GM18499 (cell line): ENCODE results near the gene AGXT.

Experiments
- ATAC-seq: cut with Tn5 transposase; IDR thresholded peaks from one replicate; pipeline ENCODE4 v1.9.1; 2021; ENCODE audit warnings: moderate number of reproducible peaks; ENCODE audit not compliant: insufficient read depth, unreplicated experiment

AGXT gene

DNA sequence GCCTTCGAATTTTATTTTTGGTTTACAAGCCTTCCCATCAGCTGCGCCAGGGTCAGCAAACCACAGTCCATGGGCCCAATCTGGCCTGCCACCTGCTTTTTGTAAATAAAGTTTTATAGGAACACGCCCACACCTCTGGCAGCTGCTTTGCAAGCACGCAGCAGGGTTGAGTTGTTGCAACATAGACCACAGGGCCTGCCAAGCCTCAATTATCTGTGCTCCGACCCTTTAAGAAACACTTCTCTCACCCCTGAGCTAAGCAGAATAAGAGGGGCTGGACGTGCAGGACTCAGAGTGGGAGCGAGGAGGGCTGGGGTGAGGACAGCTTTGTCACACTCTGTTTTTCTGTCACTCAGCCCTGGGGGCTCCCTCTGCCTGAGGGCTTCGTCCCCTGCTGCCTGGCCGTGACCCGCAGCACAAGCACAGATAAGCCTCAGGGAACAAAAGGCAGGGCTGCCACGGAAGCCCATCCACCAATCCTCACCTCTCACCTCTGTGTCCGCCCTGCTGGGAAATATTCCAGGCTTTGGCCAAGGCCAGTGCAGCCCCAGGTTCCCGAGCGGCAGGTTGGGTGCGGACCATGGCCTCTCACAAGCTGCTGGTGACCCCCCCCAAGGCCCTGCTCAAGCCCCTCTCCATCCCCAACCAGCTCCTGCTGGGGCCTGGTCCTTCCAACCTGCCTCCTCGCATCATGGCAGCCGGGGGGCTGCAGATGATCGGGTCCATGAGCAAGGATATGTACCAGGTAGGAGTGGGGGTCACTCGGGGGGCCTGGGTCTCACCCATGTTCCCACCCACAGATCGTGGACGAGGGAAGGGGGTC lies at the start of gene AGXT:
TSS of gene AGXT (plus strand) at position 539 of the 823 bp plus-strand sequence. CDS start at position 581, 42 bp downstream.
- ATAC-seq = no peak

DNA sequence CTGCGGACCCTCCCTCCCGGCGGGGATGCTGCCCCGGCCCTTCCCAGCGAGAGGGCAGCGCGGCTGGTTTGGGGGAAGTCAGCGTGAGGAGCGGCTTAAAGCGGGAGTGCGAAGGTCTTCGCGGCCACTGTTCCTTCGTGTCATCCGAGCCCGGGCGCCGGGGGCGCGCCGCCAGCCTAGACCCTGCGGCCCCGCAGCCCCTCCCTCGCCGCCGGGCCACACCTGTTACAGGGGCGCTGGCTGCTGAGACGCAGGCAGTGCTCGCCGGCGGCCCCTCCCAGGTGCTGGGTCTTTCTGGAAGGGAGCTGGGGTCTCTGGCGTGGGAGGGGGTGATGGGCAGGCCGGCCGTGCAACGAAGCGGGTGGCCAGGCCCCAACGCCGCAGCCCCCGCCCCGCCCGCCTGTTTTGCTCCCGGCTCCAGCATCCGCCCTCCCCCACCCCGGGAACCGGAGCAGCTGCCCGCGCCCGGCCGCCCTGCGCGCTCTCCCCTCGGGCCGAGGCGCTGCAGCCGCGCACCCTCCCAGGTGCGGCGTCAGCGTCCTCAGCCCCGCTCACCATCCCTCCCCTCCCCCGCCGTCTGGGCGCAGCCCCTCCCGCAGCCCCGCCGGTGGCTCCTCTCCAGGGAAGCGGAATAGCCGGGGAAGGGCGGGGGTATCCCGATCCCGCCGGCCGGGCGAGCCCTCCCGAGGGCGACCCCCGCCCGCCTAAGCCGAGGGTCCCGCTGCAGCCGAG lies 49.3 kb upstream of the AGXT start:
- no peak for ATAC-seq

DNA sequence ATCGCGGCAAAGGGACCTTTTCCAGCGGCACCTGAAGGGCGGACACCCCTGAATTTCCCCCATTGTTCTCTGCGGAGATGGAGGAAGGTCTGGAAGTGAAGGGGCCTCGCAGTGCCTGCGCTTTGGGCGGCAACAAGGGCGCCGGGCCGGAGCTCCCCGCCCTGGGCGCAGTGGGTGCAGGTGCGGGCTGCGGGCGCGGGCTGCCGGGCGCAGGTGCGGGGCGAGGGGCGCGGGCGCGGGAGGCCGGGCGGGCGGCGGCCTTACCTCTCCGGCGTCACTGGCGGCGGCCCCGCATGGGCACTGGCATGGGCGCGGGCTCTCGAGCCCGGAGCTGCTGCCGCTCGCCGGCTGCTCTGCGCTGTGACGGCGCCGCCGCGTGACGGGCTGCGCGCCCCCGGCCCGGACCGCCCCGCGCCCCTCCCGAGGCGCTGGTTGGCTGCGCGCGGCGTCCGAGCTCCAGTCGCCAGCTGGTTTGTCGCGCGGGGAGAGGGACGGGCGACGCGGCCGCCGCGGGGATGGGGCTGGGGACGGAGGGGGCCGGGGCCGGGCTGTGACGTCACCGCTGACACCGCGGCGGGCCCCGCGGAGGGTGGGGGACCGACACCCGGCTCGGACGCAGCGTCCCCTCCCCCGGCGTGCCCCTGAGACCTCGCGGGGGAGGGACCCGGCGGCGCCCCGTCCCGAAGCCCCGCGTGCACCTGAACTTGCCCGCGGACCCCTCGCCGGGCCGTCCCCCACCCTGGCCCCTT lies 48.6 kb upstream of the AGXT start, which contains the start of gene KIF1A:
TSS of gene KIF1A (minus strand) at position 362 of the 749 bp plus-strand sequence. CDS start 22,467 bp downstream, outside the sequence.
- ATAC-seq = no peak

DNA sequence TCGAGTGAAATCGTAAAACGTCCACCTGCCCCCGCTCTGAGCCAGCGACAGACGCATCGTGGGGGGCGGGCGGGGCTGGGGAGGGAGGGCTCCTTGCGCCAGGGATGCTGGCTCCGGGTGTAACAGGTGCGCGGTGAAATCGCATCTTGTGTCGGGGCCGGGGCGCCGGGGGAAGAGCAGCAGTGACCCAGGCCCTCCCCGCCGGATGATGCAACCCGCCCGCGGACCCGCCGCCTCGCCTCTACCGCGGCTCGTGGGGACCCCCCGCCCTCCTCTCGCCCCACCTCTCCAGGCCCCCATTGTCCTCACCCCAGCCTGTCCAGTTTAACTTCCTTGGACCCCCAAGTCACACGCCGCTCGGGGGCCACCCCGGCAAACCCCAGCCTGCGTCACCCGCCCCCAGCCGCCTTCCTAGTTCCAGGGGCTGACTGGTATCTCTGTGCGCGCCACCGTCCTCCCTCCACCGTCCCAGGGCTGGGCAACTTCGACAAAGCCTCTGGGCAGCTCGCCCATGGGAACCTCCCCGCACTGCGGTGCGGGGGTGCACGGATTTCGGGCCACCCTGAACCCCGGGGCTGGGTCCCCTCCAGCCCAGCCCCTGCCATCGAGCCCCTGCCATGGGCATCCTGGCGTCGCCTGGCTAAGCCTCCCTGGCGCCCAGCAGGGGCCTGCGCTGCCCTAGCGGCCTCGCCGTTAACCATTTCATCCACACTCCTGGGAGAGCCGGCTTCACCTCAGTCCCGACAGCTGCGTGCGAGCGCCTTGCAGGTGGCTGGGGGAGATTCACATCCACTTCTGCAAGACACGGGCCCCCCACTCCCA lies 47.8 kb upstream of the AGXT start:
- ATAC-seq = no peak

DNA sequence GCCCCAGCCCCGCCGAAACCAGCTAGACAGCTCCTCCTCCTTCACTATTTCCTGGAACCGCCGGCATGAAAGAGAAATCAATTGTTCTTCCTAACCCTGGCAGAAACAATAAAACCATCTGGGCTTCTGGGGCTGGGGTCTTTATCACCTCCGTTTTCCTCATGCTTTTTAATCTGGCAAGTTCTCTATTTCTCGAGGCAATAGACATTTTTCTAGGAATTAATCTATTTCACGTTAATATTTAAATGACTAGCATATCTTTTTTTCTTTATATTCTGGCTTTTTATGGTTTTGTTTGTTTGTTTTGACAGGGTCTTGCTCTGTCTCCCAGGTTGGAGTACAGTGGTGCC lies 47.2 kb upstream of the AGXT start:
- ATAC-seq = no peak

DNA sequence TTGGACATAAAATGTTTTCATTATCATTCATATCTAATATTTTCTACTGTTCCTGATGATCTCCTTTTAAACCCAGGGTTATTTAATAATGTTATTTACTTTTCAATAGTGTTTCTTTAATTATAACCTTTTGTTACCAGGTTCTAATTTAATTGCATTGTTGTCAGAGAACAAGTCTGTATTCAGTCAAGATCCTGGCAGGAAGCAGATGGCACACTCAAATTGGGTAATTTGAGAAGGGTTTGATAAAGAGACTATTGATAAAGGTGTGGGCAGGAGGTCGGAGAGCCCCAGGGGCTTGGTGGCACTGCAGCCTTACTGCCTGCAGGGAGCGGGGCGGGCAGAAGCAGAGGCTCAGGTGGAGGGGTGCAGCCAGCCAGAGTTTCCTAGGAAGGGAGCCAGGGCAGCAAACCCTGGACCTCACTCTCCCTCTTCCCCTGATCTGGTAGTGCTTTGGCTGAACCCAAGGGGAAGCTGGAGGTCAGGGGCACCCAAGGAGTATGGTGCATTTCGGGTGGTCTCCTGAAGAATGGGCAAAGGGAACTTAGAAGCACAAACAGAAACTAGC lies 46.3 kb upstream of the AGXT start:
- no peak for ATAC-seq

DNA sequence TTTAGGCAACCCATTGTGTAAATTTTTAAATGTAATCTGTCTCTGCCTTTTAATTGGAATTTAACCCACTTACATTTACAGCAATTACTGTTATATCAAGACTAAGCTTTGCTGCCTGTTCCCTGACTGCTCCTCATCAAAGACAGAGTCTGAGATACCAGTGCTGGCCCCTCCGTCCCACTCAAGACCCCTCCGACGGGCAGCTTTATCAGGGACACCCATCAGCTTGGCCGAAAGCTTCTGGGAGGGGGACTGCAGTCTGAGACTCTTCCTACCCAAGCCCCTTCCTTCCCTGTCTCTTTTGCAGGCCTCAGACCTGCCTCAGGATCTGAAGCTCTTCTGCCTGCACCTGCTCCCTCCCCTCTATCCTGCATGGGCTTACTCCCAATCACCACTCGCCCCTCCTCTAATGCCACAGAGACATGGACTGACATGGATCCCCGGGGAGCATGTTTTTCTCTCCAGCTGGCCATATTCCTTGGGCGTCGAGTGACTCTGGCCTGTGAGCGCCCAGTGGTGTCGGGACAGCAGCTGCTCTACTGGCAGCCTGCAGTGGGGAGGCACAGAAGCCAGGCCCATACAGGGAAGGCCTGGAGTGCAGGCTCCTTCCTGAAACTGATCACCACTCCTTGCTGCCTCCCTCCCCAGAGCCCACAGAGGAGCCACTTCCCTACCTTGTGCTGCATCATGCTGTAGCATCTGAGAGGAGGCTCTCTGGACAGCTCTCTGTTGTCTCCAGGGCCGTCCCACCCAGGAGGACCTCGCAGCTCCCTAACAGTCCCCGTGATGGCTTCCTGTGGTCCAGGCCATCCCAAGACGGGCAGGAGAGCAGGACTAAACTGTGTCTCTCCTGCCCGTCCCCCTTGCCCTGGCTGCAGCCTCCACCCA lies 44.9 kb upstream of the AGXT start:
- ATAC-seq = no peak

DNA sequence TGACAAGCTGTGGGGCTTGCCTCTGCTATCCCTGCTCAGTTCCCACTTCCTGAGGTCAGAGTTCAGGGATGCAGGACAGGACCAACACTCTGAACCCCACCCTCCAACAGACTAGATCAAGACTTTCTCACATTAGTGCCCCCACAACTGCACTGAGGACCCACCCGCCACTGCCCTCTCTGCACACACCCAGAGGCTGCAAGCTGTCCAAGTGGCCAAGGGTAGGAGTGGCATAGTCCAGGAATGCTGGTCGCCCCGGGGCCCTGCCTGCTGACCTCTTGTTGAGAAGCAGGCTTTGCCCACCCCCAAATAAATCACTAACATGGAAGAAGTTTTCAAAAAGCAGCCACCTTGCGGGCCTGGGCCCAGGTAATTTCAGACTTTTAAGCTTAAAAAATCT lies 43.1 kb upstream of the AGXT start:
- no peak for ATAC-seq

DNA sequence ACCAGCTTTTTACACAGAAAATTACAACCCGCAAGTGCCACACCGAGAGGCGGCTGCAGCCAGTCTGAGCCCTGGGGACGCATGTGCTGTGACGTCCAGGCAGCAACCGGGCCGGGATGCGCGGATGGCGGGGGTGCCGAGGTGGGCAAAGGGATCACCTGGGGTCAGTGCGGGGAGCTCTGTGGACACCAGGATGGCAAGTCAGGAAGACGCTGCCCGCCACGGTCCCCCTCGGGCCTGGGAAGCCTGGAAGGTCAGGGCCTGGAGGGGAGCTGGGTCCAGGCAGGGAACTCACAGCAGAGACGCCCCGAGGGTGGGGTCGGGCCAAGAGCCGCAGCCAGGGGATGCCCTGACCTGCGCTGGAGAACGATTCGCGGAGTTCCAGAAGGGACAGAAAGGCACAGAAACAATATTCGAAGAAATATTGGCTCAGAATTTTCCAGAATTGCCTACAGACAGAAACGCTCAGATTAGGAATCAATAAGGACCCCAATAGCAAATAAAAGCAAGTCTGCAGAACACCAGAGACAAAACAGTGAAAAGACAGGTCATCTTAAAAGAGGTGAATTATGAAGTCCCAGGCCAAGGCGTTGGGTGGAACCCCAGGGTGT lies 36.9 kb upstream of the AGXT start:
- ATAC-seq = no peak

DNA sequence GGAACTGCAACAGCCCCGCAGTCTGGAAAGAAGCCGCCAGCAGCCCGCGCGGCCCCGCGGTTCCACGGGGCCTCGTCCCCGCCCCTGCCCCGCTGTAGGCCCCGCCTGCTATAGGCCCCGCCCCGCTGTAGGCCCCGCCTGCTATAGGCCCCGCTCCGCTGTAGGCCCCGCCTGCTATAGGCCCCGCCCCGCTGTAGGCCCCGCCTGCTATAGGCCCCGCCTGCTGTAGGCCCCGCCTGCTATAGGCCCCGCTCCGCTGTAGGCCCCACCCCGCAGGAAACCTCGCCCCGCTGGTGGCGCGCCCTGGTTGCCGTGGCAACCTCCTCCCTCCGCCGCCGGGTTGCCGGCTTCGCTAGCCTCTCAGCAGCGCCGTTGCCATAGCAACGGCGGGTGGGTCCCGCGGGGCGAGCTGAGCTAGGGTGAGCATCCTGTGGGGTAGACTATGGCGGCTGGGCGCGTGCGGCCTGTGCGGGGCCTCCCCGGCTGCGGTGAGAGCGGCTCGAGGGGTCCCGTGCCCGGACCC lies 36.4 kb upstream of the AGXT start:
- peak; percentile 53 for ATAC-seq

DNA sequence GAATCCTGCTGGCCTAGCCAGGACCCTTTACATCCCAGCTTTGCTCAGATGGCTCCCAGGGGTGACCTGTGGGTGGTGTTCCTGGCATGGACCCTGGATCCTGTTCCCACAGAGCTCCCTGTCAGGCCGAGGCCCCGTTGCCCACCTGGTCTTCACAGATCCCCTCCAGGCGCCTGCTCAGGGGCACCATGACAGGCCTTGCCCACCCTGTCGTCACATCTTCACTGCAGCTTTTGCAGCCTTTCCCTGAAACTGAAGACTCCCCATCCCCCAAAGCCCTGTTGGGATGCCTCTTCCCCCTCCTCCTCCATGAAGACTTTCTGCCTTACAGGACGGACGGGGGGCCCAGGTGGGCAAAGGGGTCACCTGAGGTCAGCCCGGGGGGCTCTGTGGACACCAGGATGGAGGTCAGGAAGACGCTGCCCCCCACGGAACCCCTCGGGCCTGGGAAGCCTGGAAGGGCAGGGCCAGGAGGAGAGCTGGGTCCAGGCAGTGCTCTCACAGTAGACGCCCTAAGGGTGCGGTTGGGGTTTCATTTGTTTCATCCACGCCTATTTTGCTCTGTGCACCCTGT lies 35.6 kb upstream of the AGXT start:
- no peak for ATAC-seq

DNA sequence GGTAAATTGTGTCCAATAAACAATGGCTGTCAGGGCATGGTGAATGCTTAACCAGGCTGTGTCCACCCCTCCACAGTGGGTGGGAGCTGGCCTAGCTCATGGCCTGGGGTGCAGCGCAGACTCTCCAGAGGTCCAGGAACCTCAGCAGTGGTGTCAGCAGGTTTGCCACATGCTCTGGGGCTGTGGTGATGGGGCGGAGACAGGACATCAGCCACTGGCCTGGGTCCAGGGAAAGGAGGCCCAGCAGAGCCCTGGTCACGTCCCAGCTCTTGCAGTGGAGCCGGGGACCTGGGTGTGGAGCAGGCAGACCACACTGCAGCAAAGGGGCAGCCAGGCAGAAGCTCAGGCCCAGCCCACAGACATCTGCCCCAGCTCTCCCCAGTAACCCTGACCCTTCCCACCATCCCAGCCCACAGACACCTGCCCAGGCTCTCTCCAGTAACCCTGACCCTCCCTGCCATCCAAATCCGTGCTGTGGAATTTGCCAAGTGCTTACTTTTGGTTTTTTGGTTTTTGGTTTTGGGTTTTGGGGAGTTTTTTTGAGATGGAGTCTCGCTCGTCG lies 34.8 kb upstream of the AGXT start:
- no peak for ATAC-seq

DNA sequence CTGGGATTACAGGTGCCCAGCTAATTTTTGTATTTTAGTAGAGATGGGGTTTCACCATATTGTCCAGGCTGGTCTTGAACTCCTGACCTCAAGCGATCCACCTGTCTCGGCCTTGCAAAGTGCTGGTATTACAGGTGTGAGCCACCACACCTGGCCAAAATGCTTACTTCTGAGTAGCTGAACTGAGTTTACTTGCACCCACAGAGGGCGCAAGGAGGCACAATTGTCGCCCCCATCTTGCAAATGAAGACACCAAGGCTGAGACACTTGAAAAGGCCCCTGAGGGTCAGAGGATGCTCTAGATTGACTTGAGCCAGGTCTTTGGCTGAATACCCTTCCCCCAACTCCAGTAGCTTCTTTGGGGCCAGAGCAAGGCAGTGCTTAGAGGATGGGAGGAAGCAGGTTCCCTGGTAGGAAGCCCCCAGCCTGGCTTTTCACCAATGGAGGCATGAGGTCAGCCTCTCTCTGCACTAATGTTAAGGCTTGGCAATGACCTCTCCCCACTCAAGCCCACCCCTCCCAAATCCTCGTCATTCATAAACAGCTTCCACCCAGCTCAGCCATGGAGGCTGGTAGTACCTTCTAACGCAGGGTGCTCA lies 34.1 kb upstream of the AGXT start:
- ATAC-seq = no peak

DNA sequence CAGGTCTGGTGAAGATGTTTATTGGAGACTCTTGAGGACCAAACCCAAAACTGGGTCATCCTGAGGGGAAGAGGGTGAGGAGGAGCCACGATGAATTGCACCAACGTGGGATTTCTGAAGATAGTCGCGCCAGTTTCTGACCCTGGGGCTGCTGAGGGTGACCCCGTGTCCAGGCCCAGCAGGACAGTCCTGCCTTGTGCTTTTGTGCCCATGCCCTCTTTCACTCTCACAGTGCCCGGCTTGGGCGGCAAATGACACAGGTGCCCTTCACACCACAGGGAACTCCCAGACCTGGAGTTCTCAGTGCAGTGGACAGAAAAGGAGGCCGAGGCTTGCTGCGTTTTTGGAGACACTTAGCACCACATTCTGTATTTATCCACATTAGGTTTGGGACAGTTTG lies 33.1 kb upstream of the AGXT start:
- ATAC-seq = no peak

DNA sequence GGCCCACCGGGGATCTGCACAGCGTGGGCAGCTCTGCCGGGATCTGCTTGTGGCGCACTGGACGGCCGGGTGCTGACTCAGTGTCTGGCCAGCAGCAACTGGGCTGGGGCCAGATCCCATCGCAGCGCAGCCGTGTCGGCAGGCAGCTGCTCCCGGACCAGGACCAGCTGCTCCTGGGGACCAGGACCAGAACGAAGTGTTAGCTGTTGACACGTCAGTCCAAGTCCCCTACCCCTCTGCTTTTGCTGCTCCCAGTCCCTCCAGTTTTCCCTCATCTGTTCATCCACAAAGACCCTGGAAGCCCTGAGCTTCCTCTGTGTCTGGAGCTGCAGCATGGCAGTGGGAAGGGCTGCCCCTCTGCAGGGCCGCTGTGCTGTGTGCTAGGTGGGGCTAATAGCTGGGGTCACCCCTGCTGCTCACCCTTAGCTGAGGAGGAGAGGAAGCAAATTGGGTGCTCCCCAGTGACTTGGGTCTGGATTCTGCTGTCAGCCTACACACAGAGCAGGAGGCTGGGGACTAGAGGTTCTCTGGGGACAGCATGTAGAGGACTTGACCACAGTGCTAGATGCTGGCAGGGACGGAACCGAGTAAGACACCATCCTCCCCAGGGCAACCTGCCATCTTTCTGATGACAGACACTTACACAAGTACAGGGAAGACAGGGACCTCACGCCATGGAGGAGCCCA lies 31.7 kb upstream of the AGXT start:
- ATAC-seq = no peak

DNA sequence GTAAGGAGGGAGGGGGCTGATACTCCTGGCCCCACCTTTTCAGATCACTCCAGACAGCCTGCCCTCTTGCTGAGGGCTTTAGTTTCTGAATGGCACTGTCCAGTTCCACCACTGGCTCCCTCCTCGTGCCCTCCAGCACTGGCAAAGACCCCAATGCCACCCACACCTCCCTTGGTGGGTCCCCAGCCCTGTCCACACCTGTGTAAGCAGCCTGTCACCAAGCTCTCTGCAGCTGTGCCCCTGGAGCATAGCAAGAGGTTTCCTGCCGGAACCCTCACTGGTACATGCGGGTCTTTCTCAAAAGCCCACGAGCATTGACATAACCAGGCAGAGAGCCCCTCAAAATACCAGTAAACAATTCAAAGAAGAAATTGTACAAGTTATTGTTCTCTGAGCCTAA lies 31.0 kb upstream of the AGXT start:
- ATAC-seq = no peak
